NCI-H345 treated with DMSO at 0.1 percent for 48 hours (cell line): ENCODE measurements around the gene SLC24A3.

ENCODE experiments used
- DNase-seq: peaks from one replicate; lab custom pipeline; 2025; ENCODE audit not compliant: unreplicated experiment; lab: John Stamatoyannopoulos, UW

The SLC24A3 gene

GRCh38 chr20:19756761-19757486, 544.5 kb downstream of the SLC24A3 start:
- DNase-seq = peak; percentile 48

GRCh38 chr20:19757487-19758132, 545.2 kb downstream of the SLC24A3 start:
- peak; percentile 84 for DNase-seq

GRCh38 chr20:19758133-19758500, 545.7 kb downstream of the SLC24A3 start, which contains the start of gene RIN2:
Gene RIN2, plus strand, starts transcription at chr20:19758258. Its CDS starts 131,344 bp downstream, at chr20:19889602.
- DNase-seq = no peak

GRCh38 chr20:19758501-19759331, 546.3 kb downstream of the SLC24A3 start:
- no peak for DNase-seq

- no peak for DNase-seq
These were observed 547.9 kb downstream of the SLC24A3 start for GRCh38 chr20:19760371-19760721.

GRCh38 chr20:19761326-19761725, 548.9 kb downstream of the SLC24A3 start:
- no peak for DNase-seq

- peak; percentile 18 for DNase-seq
These were observed 549.4 kb downstream of the SLC24A3 start for GRCh38 chr20:19761841-19762240.

GRCh38 chr20:19764207-19764606, 551.8 kb downstream of the SLC24A3 start:
- no peak for DNase-seq

GRCh38 chr20:19765266-19765665, 552.8 kb downstream of the SLC24A3 start:
- no peak for DNase-seq

- no peak for DNase-seq
These were observed 553.5 kb downstream of the SLC24A3 start for GRCh38 chr20:19765913-19766312.

GRCh38 chr20:19767070-19767469, 554.6 kb downstream of the SLC24A3 start:
- DNase-seq = no peak

- no peak for DNase-seq
These were observed 555.9 kb downstream of the SLC24A3 start for GRCh38 chr20:19768325-19768842.

- DNase-seq = no peak
These were observed 557.1 kb downstream of the SLC24A3 start for GRCh38 chr20:19769507-19769906.

- no peak for DNase-seq
These were observed 557.9 kb downstream of the SLC24A3 start for GRCh38 chr20:19770375-19770774.

GRCh38 chr20:19771031-19771430, 558.6 kb downstream of the SLC24A3 start:
- DNase-seq = no peak
